ENCODE data around the gene MYO15B. TPM values are rescaled to one million over a fixed set of nuclear protein-coding genes. Genes with fewer than 3 reads are reported as not detected.

Gene MYO15B
- total and polyA plus RNA-seq, 4 donors: 84.5 to 197 (median 167) TPM

GRCh38 chr17:75584849-75585175, 2.8 kb upstream of the MYO15B start:
- Histone ChIP-seq H3K4me3 (no peak overlapping the region), H3K9me3 (ENCODE audit: control insufficient read depth in 4 of 4, insufficient read depth in 3 of 4, low read length in 3 of 4) (no peaks in the 10 kb centered on the region), H3K27me3 (ENCODE audit: control insufficient read depth in 3 of 3, insufficient read depth in 3 of 3, low read length in 2 of 3) (no peaks in the 10 kb centered on the region), H3K36me3 (ENCODE audit: control insufficient read depth in 4 of 4, insufficient read depth in 4 of 4, low read length in 4 of 4) (no peaks in the 10 kb centered on the region), H3K4me1 (ENCODE audit: control insufficient read depth in 5 of 5, insufficient read depth in 5 of 5, low read length in 5 of 5) (peaks cover 0 to 15% (median 0%) of the 10 kb centered on the region in 5 donors), H3K9ac (ENCODE audit: insufficient read depth in 1 of 2, low read length in 2 of 2) (no peak overlapping the region), H3K27ac (ENCODE audit: low read depth in 1 of 2, low read length in 1 of 2) (no peak overlapping the region)
- WGBS, 2 donors: 90 to 91% methylated on average over 7 of the region's 7 CpGs
- no peak for ATAC-seq (ENCODE audit: insufficient read depth, low FRiP score)
- no peak for DNase-seq
- no peak for TF ChIP-seq CTCF (IDR thresholded peaks at IDR 0.05; ENCODE audit: control extremely low read depth, extremely low read depth)

- Histone ChIP-seq H3K27ac (ENCODE audit: low read depth in 1 of 2, low read length in 1 of 2) (peak overlapping the region; percentile 96 to 97), H3K27me3 (ENCODE audit: control insufficient read depth in 3 of 3, insufficient read depth in 3 of 3, low read length in 2 of 3) (no peaks in the 10 kb centered on the region), H3K4me3 (peak overlapping the region; percentile 73), H3K36me3 (ENCODE audit: control insufficient read depth in 4 of 4, insufficient read depth in 4 of 4, low read length in 4 of 4) (peaks cover 0 to 2% (median 0%) of the 10 kb centered on the region in 4 donors), H3K4me1 (ENCODE audit: control insufficient read depth in 5 of 5, insufficient read depth in 5 of 5, low read length in 5 of 5) (peaks cover 0 to 15% (median 0%) of the 10 kb centered on the region in 5 donors), H3K9ac (ENCODE audit: insufficient read depth in 1 of 2, low read length in 2 of 2) (no peak overlapping the region), H3K9me3 (ENCODE audit: control insufficient read depth in 4 of 4, insufficient read depth in 3 of 4, low read length in 3 of 4) (no peaks in the 10 kb centered on the region)
- DNase-seq: no peak
- peak; percentile 4 for ATAC-seq (ENCODE audit: insufficient read depth, low FRiP score)
- 0 to 4% methylated on average over 39 to 49 of the region's 49 CpGs for WGBS, 2 donors
- TF ChIP-seq CTCF (IDR thresholded peaks at IDR 0.05; ENCODE audit: control extremely low read depth, extremely low read depth): no peak
Measured at GRCh38 chr17:75588596-75589011, 1.0 kb downstream of the MYO15B start.

- ATAC-seq (ENCODE audit: insufficient read depth, low FRiP score): peak; percentile 93
- Histone ChIP-seq H3K27me3 (ENCODE audit: control insufficient read depth in 3 of 3, insufficient read depth in 3 of 3, low read length in 2 of 3) (no peaks in the 10 kb centered on the region), H3K9ac (ENCODE audit: insufficient read depth in 1 of 2, low read length in 2 of 2) (no peak overlapping the region), H3K27ac (ENCODE audit: low read depth in 1 of 2, low read length in 1 of 2) (peak overlapping the region; percentile 96 to 97), H3K9me3 (ENCODE audit: control insufficient read depth in 4 of 4, insufficient read depth in 3 of 4, low read length in 3 of 4) (no peaks in the 10 kb centered on the region), H3K4me3 (peak overlapping the region; percentile 73), H3K36me3 (ENCODE audit: control insufficient read depth in 4 of 4, insufficient read depth in 4 of 4, low read length in 4 of 4) (peaks cover 0 to 2% (median 0%) of the 10 kb centered on the region in 4 donors), H3K4me1 (ENCODE audit: control insufficient read depth in 5 of 5, insufficient read depth in 5 of 5, low read length in 5 of 5) (peaks cover 0 to 15% (median 0%) of the 10 kb centered on the region in 5 donors)
- WGBS, 2 donors: 7 to 9% methylated on average over 80 to 100 of the region's 100 CpGs
- peak; percentile 53 for TF ChIP-seq CTCF (IDR thresholded peaks at IDR 0.05; ENCODE audit: control extremely low read depth, extremely low read depth)
- DNase-seq: peak; percentile 95 to 98 (median 97)
Measured at GRCh38 chr17:75589012-75589918, 1.7 kb downstream of the MYO15B start.

Measured in lung (tissue), 12 donors.